Liver (tissue), 3 donors: ENCODE data around the gene NOS1AP.

Experiments
- CTCF ChIP-seq: fragments of 150-350 bp; IDR thresholded peaks from 2 replicates; pipeline ENCODE4 v1.5.1; 2017; ENCODE audit warnings: improper control_type of control experiment, low read depth, low read length; ENCODE audit not compliant: missing input control
- EGR1 ChIP-seq, 2 donors: IDR thresholded peaks; 2 replicates each; pipeline ENCODE4 v1.6.1; 2016 to 2018; ENCODE audit warnings: antibody characterized with exemption in 2 of 2, low read depth in 2 of 2
- GABPA ChIP-seq, 2 donors: IDR thresholded peaks in 1 of 2; conservative IDR thresholded peaks in 1 of 2; 2 replicates each; pipeline ENCODE4 v1.6.1; 2016; ENCODE audit warnings: antibody characterized with exemption in 2 of 2, mild to moderate bottlenecking in 1 of 2, moderate library complexity in 1 of 2
- JUND ChIP-seq, 2 donors: IDR thresholded peaks; 2 replicates each; pipeline ENCODE4 v1.6.1; 2016; ENCODE audit warnings: antibody characterized with exemption in 2 of 2
- MAX ChIP-seq: IDR thresholded peaks from 2 replicates; pipeline ENCODE4 v1.6.1; 2016; ENCODE audit warnings: antibody characterized with exemption
- TAF1 ChIP-seq: conservative IDR thresholded peaks from 2 replicates; pipeline ENCODE4 v1.6.1; 2016; ENCODE audit warnings: antibody characterized with exemption, mild to moderate bottlenecking
- YY1 ChIP-seq: IDR thresholded peaks from 2 replicates; pipeline ENCODE4 v1.6.1; 2016; ENCODE audit warnings: antibody characterized with exemption, mild to moderate bottlenecking
- donor health status: healthy.
- donor health status: healthy.

GRCh38 chr1:162405800-162406199 is 336.3 kb downstream of the NOS1AP start:
- no peak for TF ChIP-seq CTCF
- TF ChIP-seq MAX = no peak
- no peak for TF ChIP-seq GABPA (IDR thresholded peaks at IDR 0.05 in 1 of 2, conservative IDR thresholded peaks at IDR 0.05 in 1 of 2)
- no peak for TF ChIP-seq YY1
- TF ChIP-seq EGR1 (IDR thresholded peaks at IDR 0.05; ENCODE audit: low read depth in 2 of 2) = no peak
- no peak for TF ChIP-seq TAF1
- TF ChIP-seq JUND (IDR thresholded peaks at IDR 0.05) = no peak
